GM18519 (cell line): Measurements from ENCODE around the gene NRAS.
"Not testable (repeated sequence)": the region's sequence is repeated elsewhere in the genome, so short reads cannot be mapped to it uniquely, and the experiment has no call there.

Experiments
- ATAC-seq: cut with Tn5 transposase; IDR thresholded peaks from one replicate; pipeline ENCODE4 v1.9.1; 2021; ENCODE audit warnings: mild to moderate bottlenecking, moderate library complexity; ENCODE audit not compliant: unreplicated experiment, low FRiP score

The NRAS gene

GRCh38 chr1:114716304-114717170 lies at the start of gene NRAS:
Gene NRAS (minus strand): TSS chr1:114716771. CDS start chr1:114716160, 611 bp downstream.
- ATAC-seq, result peak; percentile 75

- no peak for ATAC-seq
Measured at GRCh38 chr1:114764689-114765088, 48.1 kb upstream of the NRAS start.

GRCh38 chr1:114758256-114758832 lies 41.8 kb upstream of the NRAS start:
- ATAC-seq, result no peak

- peak; percentile 60 for ATAC-seq
Measured at GRCh38 chr1:114757455-114758255, 41.1 kb upstream of the NRAS start, which contains the start of gene CSDE1. Gene CSDE1 (minus strand): TSS chr1:114757984. CDS start chr1:114739890, 18,094 bp downstream.

GRCh38 chr1:114756949-114757454 lies 40.4 kb upstream of the NRAS start:
- no peak for ATAC-seq

GRCh38 chr1:114756009-114756892 lies 39.7 kb upstream of the NRAS start:
- ATAC-seq, result peak; percentile 41

GRCh38 chr1:114755006-114755931 lies 38.7 kb upstream of the NRAS start:
- ATAC-seq, result no peak

GRCh38 chr1:114753702-114754101 lies 37.1 kb upstream of the NRAS start:
- ATAC-seq, result not testable (repeated sequence)

- no peak for ATAC-seq
Measured at GRCh38 chr1:114753143-114753542, 36.6 kb upstream of the NRAS start.

GRCh38 chr1:114750780-114751179 lies 34.2 kb upstream of the NRAS start:
- ATAC-seq, result no peak

- no peak for ATAC-seq
Measured at GRCh38 chr1:114749835-114750234, 33.3 kb upstream of the NRAS start.

GRCh38 chr1:114746450-114747121 lies 30.0 kb upstream of the NRAS start:
- ATAC-seq, result no peak

- ATAC-seq, result no peak
Measured at GRCh38 chr1:114745291-114745690, 28.7 kb upstream of the NRAS start.

- no peak for ATAC-seq
Measured at GRCh38 chr1:114741963-114742746, 25.6 kb upstream of the NRAS start.

GRCh38 chr1:114740331-114740730 lies 23.8 kb upstream of the NRAS start:
- ATAC-seq, result no peak

GRCh38 chr1:114737314-114737849 lies 20.8 kb upstream of the NRAS start:
- ATAC-seq, result no peak

- no peak for ATAC-seq
Measured at GRCh38 chr1:114735479-114735878, 18.9 kb upstream of the NRAS start.
